ENCODE data around the gene ZSCAN5B. TPM values are rescaled to one million over a fixed set of nuclear protein-coding genes. Genes with fewer than 3 reads are reported as not detected.

The ZSCAN5B gene
- polyA plus RNA-seq, 1 experiment: 0.17 TPM

DNA sequence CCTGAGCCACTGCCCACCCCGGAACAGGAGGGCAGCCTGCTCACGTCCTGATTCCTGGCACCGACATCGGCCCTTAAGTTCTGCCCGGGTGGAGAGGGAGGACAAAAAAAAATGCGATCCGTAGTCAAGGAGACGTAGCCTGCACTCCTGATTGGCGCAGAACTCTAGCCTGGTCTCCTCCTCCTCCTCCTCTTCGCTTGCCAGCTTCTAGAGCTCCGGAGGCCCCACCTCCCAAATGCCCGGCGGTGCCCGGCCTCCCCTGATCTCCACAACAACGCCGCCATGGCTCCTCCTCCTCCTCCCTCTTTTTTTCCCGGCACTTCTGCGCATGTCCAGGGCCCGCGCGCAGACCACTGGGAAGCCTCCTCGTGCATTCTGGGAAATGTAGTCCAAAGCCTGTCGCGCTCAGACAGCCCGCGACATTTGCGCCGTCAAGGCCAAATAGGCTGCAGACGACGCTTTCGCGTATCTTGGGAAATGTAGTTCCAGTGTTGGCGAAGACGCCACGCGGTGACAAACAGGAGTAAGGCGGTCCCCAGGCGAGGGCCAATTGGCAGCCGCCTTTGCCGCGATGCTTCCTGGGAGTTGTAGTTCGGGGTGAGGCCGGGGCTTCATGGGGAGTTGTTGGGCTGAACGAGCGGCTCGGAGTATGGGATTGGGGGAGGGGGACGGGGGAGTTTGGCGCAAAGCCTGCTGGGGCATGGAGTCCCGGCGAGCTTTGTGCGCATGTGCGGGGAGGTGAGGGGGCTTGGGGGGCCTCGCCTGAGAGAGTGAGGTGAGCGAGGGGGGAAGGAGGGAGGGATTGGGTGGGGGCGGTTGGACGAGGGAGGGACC, 56.8 kb downstream of the ZSCAN5B start, which contains the start of gene ZNF444:
Gene ZNF444 (plus strand): TSS at position 705 of the 834 bp plus-strand sequence. CDS start 5,625 bp downstream, outside the sequence.
- Histone ChIP-seq H3K4me3 (ENCODE audit: low read depth, low read length) (peak within 1 kb of the TSS; percentile 83), H3K27me3 (ENCODE audit: control insufficient read depth, insufficient read depth, low read length) (no peaks in the 10 kb centered on the region), H3K36me3 (ENCODE audit: control insufficient read depth, insufficient read depth, low read length) (peaks cover 3% of the 10 kb centered on the region)
- DNase-seq (ENCODE audit: low read depth): peak; percentile 99
- TF ChIP-seq, protein P1, sequence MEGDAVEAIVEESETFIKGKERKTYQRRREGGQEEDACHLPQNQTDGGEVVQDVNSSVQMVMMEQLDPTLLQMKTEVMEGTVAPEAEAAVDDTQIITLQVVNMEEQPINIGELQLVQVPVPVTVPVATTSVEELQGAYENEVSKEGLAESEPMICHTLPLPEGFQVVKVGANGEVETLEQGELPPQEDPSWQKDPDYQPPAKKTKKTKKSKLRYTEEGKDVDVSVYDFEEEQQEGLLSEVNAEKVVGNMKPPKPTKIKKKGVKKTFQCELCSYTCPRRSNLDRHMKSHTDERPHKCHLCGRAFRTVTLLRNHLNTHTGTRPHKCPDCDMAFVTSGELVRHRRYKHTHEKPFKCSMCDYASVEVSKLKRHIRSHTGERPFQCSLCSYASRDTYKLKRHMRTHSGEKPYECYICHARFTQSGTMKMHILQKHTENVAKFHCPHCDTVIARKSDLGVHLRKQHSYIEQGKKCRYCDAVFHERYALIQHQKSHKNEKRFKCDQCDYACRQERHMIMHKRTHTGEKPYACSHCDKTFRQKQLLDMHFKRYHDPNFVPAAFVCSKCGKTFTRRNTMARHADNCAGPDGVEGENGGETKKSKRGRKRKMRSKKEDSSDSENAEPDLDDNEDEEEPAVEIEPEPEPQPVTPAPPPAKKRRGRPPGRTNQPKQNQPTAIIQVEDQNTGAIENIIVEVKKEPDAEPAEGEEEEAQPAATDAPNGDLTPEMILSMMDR (IDR thresholded peaks at IDR 0.05; ENCODE audit: insufficient read depth, low read depth, low read length): no peak
- ChIA-PET CTCF (interaction anchor here (0.7 to 2.0 kb wide), 2 partner anchors 60 to 587 kb away, joined by 3 to 9 read pairs; no protein-coding TSS in a partner anchor), POLR2A (interaction anchor here (0.6 to 1.0 kb wide), 4 partner anchors 8 to 1688 kb away, joined by 3 to 6 read pairs (median 3); partner anchors contain the start of gene ZNF787)

DNA sequence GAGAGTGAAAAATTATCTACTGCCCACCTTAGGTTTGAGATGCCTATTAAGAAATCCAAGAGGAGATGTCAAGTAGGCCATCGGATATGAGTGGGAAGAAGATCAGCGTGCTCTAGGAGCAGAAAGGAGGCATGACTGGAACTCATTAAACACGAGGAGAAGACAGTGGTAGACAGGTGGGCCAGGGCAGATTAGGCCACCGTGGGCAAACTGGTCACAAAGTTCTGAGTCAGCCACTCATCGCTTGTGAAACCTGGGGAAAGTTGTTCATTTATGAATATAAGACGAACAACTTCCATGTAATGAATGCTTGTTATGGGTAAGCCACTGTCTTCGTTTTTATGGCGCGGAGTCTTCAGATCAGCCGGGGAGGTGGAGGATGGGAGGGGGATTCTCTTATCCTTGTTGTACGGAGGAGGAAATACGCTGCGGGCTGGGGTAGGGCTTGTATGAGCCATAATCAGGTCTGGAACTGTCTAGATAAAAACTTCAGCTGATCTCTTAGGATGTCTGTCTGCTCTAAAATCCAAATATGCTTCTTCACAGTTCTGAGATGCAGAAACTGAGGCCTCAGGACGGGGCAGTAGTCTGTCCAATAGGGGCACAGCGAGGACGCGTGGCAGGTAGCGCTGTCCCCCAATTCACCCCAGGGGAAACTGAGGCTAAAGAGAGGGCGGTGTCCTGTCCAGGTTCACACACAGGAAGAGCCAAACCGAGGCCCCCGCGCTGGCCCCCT, 57.6 kb downstream of the ZSCAN5B start:
- ChIA-PET CTCF (interaction anchor here (2.0 kb wide), 1 partner anchor 59 kb away, joined by 9 read pairs; no protein-coding TSS in a partner anchor), POLR2A (interaction anchor here (1.0 kb wide), 1 partner anchor 19 kb away, joined by 6 read pairs; the partner anchor contains the start of gene ZNF787)
- peak overlapping the region; percentile 83 for H3K4me3 ChIP-seq (ENCODE audit: low read depth, low read length)
- TF ChIP-seq, protein P1 (IDR thresholded peaks at IDR 0.05; ENCODE audit: insufficient read depth, low read depth, low read length): no peak
- no peaks in the 10 kb centered on the region for H3K27me3 ChIP-seq (ENCODE audit: control insufficient read depth, insufficient read depth, low read length)
- no peak for DNase-seq (ENCODE audit: low read depth)
- peaks cover 3% of the 10 kb centered on the region; the same call in 1 of the 2 replicates for H3K36me3 ChIP-seq (ENCODE audit: control insufficient read depth, insufficient read depth, low read length)

Other genes with a start within 250 kb of the ZSCAN5B start
- gene NLRP8, start 250.0 kb downstream of the ZSCAN5B start, polyA plus RNA-seq (2011; rRNA removed): not detected in 2 replicates
- not detected in 2 replicates for gene NLRP5, start 211.0 kb downstream of the ZSCAN5B start, polyA plus RNA-seq (2011; rRNA removed)
- gene ZNF787, start 76.5 kb downstream of the ZSCAN5B start, polyA plus RNA-seq (2011; rRNA removed): 7.2 and 9.8 TPM in 2 replicates
- 10.2 and 11.5 TPM in 2 replicates for gene ZNF444, start 56.5 kb downstream of the ZSCAN5B start, polyA plus RNA-seq (2011; rRNA removed)
- not detected in 2 replicates for gene GALP, start 21.8 kb downstream of the ZSCAN5B start, polyA plus RNA-seq (2011; rRNA removed)
- gene ZSCAN5C, start 4.5 kb upstream of the ZSCAN5B start, polyA plus RNA-seq (2011; rRNA removed): not detected in 2 replicates
- gene EDDM13, start 75.0 kb upstream of the ZSCAN5B start, polyA plus RNA-seq (2011; rRNA removed): not detected in 2 replicates
- 4.0 and 4.9 TPM in 2 replicates for gene ZSCAN5A, start 117.1 kb upstream of the ZSCAN5B start, polyA plus RNA-seq (2011; rRNA removed)
- 2.4 and 3.5 TPM in 2 replicates for gene ZNF582, start 195.8 kb upstream of the ZSCAN5B start, polyA plus RNA-seq (2011; rRNA removed)
- 1.5 and 4.4 TPM in 2 replicates for gene ZNF583, start 206.5 kb upstream of the ZSCAN5B start, polyA plus RNA-seq (2011; rRNA removed)

Measured in BJ (cell line).